ENCODE results near the gene JPH3.

The JPH3 gene

DNA sequence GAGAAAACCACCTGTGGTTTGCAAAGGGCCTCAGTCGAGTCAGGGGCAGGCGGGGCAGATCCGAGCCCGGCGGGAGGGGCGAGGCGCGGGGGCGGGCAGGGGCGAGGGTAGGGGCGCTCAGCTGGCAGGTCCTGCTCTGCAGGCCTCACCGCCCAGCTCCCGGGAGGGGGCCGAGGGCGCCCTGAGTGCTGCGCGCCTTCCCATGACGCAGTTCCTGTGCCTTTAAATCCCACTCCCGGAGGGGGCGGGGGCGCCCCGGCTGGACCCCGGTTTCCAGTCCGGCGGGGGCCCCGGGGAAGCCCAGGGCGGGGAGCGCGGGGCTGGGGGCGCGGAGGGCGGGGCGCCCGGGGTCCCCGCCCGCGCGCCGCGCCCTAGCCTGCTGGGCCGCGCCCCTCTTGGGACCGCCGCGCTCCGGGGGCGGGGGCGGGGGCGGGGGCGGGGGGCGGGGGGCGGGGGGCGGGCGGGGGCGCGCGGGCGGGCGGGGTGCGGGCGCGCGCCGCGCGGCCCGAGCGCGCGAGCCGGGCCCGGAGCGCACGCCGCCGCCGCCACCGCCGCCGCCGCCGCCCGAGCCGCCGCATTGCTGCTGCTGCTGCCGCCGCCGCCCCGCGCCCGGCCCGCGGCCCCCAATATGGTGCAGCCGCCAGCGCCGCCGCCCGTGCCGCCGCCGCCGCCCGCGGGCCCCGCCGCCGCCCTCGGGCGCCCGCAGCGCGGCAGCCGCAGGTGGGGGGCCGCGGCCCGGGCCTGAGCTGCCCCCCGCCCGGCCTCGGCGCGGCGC is at the start of gene JPH3:
Gene JPH3 (plus strand): TSS at position 508 of the 775 bp plus-strand sequence. CDS start 639 bp downstream, outside the sequence.
- Histone ChIP-seq H3K9me3 (ENCODE audit: control insufficient read depth, insufficient read depth, low read length) (no peaks in the 10 kb centered on the region), H3K4me3 (ENCODE audit: low read depth, low read length) (peak within 1 kb of the TSS; percentile 95), H3K27me3 (ENCODE audit: control insufficient read depth, insufficient read depth, low read length) (peaks cover 25% of the 10 kb centered on the region), H3K9ac (ENCODE audit: low read depth, low read length) (peak within 1 kb of the TSS; percentile 54; the same call in 1 of the 2 replicates), H3K36me3 (ENCODE audit: control insufficient read depth, insufficient read depth, low read length) (no peaks in the 10 kb centered on the region), H3K27ac (ENCODE audit: low read depth, low read length) (peak within 1 kb of the TSS; percentile 64), H3K4me1 (ENCODE audit: control insufficient read depth, insufficient read depth, low read length) (peaks cover 11% of the 10 kb centered on the region)

DNA sequence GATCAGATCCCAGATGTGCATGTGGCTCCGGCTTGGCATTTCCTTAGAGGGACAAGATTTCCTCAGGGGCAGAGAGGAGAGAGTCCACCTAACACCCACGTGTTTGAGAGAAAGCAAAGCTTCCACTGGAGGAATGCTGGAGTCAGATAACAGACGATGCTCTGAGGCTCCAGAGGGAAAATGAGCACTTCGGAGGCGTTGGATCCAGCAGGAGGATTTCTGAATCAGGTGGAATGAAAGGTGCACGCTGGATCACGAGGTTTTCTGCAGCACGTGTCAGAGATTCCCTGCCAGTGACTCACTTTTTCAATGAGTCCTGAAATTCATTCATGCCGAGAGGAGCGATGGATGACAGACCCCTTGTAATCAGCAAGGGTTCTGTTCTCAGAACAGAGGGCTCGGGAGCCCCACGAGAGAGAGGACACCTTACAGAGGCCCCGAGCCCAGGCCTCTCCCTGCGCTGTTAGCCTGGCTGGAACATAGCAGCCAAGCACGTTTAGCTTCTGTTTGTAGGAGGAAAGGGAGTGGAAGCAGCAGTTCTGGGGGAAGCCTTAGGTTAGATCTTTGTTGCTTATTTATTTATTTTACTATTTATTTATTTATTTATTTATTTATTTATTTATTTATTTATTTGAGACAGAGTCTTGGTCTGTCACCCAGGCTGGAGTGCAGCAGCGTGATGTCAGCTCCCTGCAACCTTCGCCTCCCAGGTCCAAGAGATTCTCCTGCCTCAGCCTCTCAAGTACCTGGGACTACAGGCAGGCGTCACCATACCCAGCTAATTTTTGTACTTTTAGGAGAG is 49.3 kb upstream of the JPH3 start:
- Histone ChIP-seq H3K27ac (ENCODE audit: low read depth, low read length) (no peak overlapping the region), H3K4me1 (ENCODE audit: control insufficient read depth, insufficient read depth, low read length) (no peaks in the 10 kb centered on the region), H3K36me3 (ENCODE audit: control insufficient read depth, insufficient read depth, low read length) (no peaks in the 10 kb centered on the region), H3K4me3 (ENCODE audit: low read depth, low read length) (no peak overlapping the region), H3K9me3 (ENCODE audit: control insufficient read depth, insufficient read depth, low read length) (no peaks in the 10 kb centered on the region), H3K27me3 (ENCODE audit: control insufficient read depth, insufficient read depth, low read length) (no peaks in the 10 kb centered on the region), H3K9ac (ENCODE audit: low read depth, low read length) (no peak overlapping the region)

DNA sequence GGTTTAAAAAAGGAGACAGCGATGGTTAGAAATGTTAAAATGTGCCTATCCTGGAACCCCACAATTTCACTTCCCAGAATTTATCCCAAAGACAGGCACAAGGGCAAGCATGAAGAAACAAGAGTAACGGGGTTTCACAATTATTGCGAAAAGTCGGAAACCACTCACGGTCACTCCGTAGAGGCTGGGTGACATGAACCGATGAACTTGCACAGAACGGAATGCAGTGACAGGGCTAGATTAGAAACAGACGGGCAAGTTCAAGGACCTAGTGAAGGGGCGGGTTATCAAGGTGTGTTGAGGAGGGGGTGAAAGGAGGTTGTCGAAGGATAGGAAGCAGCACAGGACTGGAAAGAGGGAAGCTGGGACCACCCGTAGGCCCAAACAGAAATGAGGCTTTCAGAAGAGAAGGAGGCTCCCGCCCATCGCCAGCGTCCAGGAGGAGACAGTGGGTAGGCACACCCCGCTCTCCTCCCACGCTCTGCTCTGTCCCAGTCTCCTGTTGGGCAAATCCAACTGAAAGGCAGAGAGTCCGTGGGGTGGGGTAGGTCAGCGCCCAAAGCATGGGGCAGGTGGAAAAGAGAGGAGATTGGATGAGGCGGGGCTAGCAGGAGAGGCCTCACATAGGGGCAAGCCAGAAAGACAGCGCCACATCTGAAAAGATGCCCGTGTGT is 47.4 kb upstream of the JPH3 start:
- Histone ChIP-seq H3K4me1 (ENCODE audit: control insufficient read depth, insufficient read depth, low read length) (no peaks in the 10 kb centered on the region), H3K4me3 (ENCODE audit: low read depth, low read length) (no peak overlapping the region), H3K36me3 (ENCODE audit: control insufficient read depth, insufficient read depth, low read length) (no peaks in the 10 kb centered on the region), H3K9me3 (ENCODE audit: control insufficient read depth, insufficient read depth, low read length) (no peaks in the 10 kb centered on the region), H3K27ac (ENCODE audit: low read depth, low read length) (no peak overlapping the region), H3K9ac (ENCODE audit: low read depth, low read length) (no peak overlapping the region), H3K27me3 (ENCODE audit: control insufficient read depth, insufficient read depth, low read length) (no peaks in the 10 kb centered on the region)

DNA sequence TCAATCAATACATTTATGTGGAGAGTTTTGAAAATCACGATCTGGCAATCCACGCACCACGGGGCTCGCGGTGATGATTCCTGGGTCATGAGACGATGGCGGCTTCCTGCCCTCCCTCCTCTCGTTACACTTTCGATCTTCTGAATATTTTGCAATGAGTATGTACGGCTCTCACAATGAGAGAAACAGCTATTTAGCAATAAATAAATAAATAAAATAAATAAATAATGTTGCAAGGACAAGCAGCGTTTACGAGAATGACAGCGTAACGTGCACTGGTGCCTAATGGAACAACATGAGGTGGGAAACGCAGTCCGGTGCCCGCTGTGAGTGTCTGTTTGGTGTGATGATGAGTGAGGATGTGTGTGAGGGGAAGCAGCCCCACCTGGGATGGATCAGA is 46.7 kb upstream of the JPH3 start:
- Histone ChIP-seq H3K27me3 (ENCODE audit: control insufficient read depth, insufficient read depth, low read length) (no peaks in the 10 kb centered on the region), H3K36me3 (ENCODE audit: control insufficient read depth, insufficient read depth, low read length) (no peaks in the 10 kb centered on the region), H3K4me3 (ENCODE audit: low read depth, low read length) (no peak overlapping the region), H3K9me3 (ENCODE audit: control insufficient read depth, insufficient read depth, low read length) (no peaks in the 10 kb centered on the region), H3K4me1 (ENCODE audit: control insufficient read depth, insufficient read depth, low read length) (no peaks in the 10 kb centered on the region), H3K27ac (ENCODE audit: low read depth, low read length) (no peak overlapping the region), H3K9ac (ENCODE audit: low read depth, low read length) (no peak overlapping the region)

DNA sequence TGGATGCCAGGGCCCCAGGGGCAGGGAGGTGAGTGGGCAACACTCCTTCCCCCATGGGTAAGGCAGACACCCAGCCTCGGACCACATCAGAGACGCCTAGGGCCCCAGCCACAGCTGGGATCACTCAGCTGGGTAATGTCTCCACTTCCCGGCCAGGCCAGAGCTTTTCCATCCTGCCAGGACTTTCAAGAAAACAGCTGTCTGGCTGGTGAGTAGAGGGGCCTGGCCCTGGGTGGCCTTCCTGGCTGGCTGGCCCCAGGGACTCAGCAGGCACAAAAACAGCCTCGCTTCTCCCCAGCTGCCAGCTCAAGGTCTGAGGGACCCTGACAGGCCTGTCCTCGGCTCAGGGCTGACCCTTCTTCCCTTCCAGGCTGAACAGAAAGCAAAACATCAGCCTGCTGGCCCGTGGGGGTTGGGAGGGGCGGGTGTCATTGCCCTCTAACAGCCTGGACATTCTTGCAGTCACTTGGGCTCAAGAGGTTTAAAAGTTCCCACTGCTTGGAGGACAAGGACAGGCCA is 45.3 kb upstream of the JPH3 start:
- Histone ChIP-seq H3K27me3 (ENCODE audit: control insufficient read depth, insufficient read depth, low read length) (no peaks in the 10 kb centered on the region), H3K27ac (ENCODE audit: low read depth, low read length) (no peak overlapping the region)

DNA sequence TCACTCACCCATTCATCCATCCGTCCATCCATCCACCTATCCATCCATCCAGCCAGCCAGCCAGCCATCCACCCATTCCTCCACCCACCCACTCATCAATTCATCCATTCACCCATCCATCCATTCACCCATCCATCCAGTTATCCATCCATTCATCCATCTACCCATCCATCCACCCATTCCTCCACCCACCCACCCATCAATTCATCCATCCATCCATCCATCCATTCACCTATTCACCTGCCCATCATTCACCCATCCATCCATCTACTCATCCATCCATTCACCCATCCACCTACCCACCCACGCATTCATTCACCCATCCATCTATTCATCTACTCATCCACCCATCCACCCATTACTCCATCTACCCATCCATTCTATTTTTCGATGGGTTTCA is 43.6 kb upstream of the JPH3 start:
- H3K4me1 ChIP-seq (ENCODE audit: control insufficient read depth, insufficient read depth, low read length), result no peaks in the 10 kb centered on the region
- H3K4me3 ChIP-seq (ENCODE audit: low read depth, low read length), result no peak overlapping the region
- no peak overlapping the region for H3K9ac ChIP-seq (ENCODE audit: low read depth, low read length)
- no peaks in the 10 kb centered on the region for H3K9me3 ChIP-seq (ENCODE audit: control insufficient read depth, insufficient read depth, low read length)
- no peak overlapping the region for H3K27ac ChIP-seq (ENCODE audit: low read depth, low read length)
- no peaks in the 10 kb centered on the region for H3K36me3 ChIP-seq (ENCODE audit: control insufficient read depth, insufficient read depth, low read length)
- H3K27me3 ChIP-seq (ENCODE audit: control insufficient read depth, insufficient read depth, low read length), result no peaks in the 10 kb centered on the region

More for the DNA sequence above, 45.3 kb upstream of the JPH3 start:
- Histone ChIP-seq H3K9me3 (ENCODE audit: control insufficient read depth, insufficient read depth, low read length) (no peaks in the 10 kb centered on the region), H3K9ac (ENCODE audit: low read depth, low read length) (no peak overlapping the region), H3K4me1 (ENCODE audit: control insufficient read depth, insufficient read depth, low read length) (no peaks in the 10 kb centered on the region), H3K4me3 (ENCODE audit: low read depth, low read length) (no peak overlapping the region), H3K36me3 (ENCODE audit: control insufficient read depth, insufficient read depth, low read length) (no peaks in the 10 kb centered on the region)

DNA sequence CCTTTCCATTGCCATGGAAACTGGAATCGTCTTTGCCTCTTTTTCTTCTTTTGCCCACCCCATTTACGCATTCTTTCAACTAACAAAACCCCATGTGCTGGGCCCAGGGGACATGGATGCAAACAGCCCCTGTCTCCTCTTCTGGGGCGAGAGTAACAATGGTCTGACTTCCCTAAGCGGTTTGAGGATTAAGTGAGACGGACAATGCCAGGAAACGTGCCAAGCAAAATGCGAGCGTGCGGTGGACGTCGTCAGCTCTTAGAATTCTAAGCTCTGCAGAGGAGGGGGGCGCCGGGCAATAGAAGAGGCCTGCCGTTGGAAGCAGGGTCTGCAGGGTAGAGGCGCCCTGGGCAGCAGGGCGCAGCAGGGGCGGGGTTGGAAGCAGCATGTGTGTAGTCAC is 42.4 kb upstream of the JPH3 start:
- Histone ChIP-seq H3K27ac (ENCODE audit: low read depth, low read length) (no peak overlapping the region), H3K4me3 (ENCODE audit: low read depth, low read length) (no peak overlapping the region), H3K9ac (ENCODE audit: low read depth, low read length) (no peak overlapping the region), H3K27me3 (ENCODE audit: control insufficient read depth, insufficient read depth, low read length) (no peaks in the 10 kb centered on the region), H3K9me3 (ENCODE audit: control insufficient read depth, insufficient read depth, low read length) (no peaks in the 10 kb centered on the region), H3K36me3 (ENCODE audit: control insufficient read depth, insufficient read depth, low read length) (no peaks in the 10 kb centered on the region), H3K4me1 (ENCODE audit: control insufficient read depth, insufficient read depth, low read length) (no peaks in the 10 kb centered on the region)

DNA sequence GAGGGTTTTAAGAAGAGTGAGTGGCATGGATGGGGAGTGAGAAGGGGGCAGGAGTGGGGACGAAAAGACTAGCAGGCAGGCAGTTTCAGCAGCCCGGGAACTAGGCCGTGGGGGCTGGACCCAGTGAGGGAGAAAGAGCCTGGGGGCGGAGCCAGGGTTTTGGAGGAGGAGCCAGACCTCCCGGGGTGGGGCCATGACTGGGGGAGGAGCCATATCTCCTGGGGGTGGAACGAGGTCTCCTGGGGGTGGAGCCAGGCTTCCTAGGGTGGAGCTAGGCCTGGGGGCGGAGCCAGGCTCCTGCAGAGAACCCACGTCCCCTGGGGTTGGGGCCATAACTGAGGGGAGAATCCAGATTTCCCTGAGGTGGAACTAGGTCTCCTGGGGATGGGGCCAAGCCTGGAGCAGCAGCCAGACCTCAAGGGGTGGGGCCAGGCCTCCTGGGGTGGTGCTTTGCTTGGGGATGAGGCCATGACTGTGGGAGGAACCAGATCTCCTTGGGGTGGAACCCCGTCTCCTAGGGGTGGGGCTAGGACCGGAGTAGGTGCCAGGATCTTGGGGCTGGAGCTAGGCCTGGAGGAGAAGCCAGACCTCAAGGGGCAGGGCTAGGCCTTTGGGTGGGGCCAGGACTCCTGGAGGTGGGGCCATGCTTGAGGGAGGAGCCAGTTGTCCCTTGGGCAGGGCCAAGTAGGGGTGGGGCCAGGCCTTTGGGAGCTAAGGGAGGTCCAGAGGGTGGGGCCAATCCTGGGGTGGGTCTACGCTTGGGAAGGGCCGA is 41.7 kb upstream of the JPH3 start:
- Histone ChIP-seq H3K4me1 (ENCODE audit: control insufficient read depth, insufficient read depth, low read length) (no peaks in the 10 kb centered on the region), H3K9ac (ENCODE audit: low read depth, low read length) (no peak overlapping the region), H3K27ac (ENCODE audit: low read depth, low read length) (no peak overlapping the region), H3K4me3 (ENCODE audit: low read depth, low read length) (no peak overlapping the region), H3K9me3 (ENCODE audit: control insufficient read depth, insufficient read depth, low read length) (no peaks in the 10 kb centered on the region), H3K36me3 (ENCODE audit: control insufficient read depth, insufficient read depth, low read length) (no peaks in the 10 kb centered on the region), H3K27me3 (ENCODE audit: control insufficient read depth, insufficient read depth, low read length) (no peaks in the 10 kb centered on the region)

DNA sequence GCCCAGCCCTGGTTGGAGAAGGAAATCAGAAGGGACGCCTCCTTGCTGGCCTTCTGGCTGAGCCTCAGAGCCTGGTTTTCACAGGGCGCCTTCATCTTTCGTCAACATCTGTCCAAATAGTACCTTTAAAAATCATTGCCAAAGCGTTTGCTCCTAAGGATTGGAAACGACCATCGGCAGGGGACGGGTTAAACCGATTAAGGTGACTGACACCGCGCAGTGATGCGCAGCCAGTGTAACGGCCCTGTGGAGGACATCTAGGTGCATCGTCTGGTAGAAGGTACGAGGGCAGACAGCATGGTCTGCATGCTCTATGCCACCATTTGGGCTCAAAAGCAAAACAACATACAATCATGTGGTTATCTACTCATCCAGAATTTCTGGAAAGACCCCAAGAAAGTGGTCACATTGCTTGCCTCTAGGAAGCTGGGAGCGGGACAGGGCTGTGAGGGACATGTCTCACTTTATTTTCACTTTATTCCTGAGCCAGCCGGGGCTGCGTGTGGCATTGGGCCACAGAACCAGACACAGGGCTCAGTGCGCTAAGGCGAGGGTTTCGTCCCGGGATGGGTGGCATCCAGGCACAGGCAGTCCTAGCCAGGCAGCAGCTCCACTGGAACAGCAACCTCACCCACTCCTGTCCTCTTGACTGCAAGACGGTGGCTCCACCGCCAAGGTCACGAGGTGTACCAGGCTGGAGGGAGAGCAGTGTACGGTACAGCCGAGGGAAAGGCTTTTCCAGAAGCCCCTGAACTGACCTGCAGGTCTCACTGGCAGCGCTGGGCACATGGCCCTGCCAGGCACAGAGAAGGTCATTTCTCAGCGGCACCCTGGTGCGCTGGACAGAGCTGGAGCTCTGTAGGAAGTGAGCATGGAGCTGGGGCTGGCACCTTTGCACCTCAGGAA is 40.9 kb upstream of the JPH3 start:
- Histone ChIP-seq H3K36me3 (ENCODE audit: control insufficient read depth, insufficient read depth, low read length) (no peaks in the 10 kb centered on the region), H3K9me3 (ENCODE audit: control insufficient read depth, insufficient read depth, low read length) (no peaks in the 10 kb centered on the region), H3K27me3 (ENCODE audit: control insufficient read depth, insufficient read depth, low read length) (no peaks in the 10 kb centered on the region), H3K27ac (ENCODE audit: low read depth, low read length) (no peak overlapping the region), H3K9ac (ENCODE audit: low read depth, low read length) (no peak overlapping the region), H3K4me3 (ENCODE audit: low read depth, low read length) (no peak overlapping the region), H3K4me1 (ENCODE audit: control insufficient read depth, insufficient read depth, low read length) (no peaks in the 10 kb centered on the region)

DNA sequence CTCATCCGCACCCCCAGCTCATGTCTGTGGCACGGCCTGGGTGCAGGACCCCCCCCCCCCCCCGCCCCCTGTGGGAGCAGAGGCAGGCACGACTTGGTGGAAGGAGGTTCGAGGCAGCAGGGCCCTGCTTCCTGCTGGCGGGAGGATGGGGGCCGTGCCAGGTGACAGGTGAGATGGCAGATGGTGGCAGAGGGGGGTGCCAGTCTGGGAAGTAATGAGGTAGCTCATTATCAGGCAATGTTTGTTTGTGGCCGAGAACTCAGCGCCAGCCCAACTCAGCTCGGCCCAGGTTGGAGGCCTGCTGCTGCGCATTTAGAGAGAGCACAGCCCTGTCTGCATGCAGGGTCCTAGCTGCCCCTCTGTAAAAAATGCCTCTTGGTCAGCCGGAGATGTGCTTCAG is 40.1 kb upstream of the JPH3 start:
- no peaks in the 10 kb centered on the region for H3K9me3 ChIP-seq (ENCODE audit: control insufficient read depth, insufficient read depth, low read length)
- H3K27me3 ChIP-seq (ENCODE audit: control insufficient read depth, insufficient read depth, low read length), result no peaks in the 10 kb centered on the region
- H3K36me3 ChIP-seq (ENCODE audit: control insufficient read depth, insufficient read depth, low read length), result no peaks in the 10 kb centered on the region
- H3K9ac ChIP-seq (ENCODE audit: low read depth, low read length), result no peak overlapping the region
- H3K27ac ChIP-seq (ENCODE audit: low read depth, low read length), result no peak overlapping the region
- no peaks in the 10 kb centered on the region for H3K4me1 ChIP-seq (ENCODE audit: control insufficient read depth, insufficient read depth, low read length)
- no peak overlapping the region for H3K4me3 ChIP-seq (ENCODE audit: low read depth, low read length)
